Dendritic cell treated with granulocyte-macrophage colony-stimulating factor and Interleukin-4, amounts not matched to agents 40 ng/mL and 50 ng/mL, for 4 days (primary cell): ENCODE results near the gene ZNF444.
"Not testable (repeated sequence)": the region's sequence is repeated elsewhere in the genome, so short reads cannot be mapped to it uniquely, and the experiment has no call there.

Experiments used
- H3K27ac Mint-ChIP-seq: one replicate; pipeline ENCODE4 v1.8.0; 2022; ENCODE audit warnings: mild to moderate bottlenecking, mixed read lengths
- H3K27me3 Mint-ChIP-seq: one replicate; pipeline ENCODE4 v1.8.0; 2022; ENCODE audit warnings: mild to moderate bottlenecking, mixed read lengths
- H3K36me3 Mint-ChIP-seq: one replicate; pipeline ENCODE4 v1.8.0; 2022; ENCODE audit warnings: low read depth, mixed read lengths
- H3K4me1 Mint-ChIP-seq: one replicate; pipeline ENCODE4 v1.8.0; 2022; ENCODE audit warnings: low read depth, mixed read lengths
- H3K4me3 Mint-ChIP-seq: one replicate; pipeline ENCODE4 v1.8.0; 2022; ENCODE audit warnings: mild to moderate bottlenecking, moderate library complexity, mixed read lengths
- H3K9me3 Mint-ChIP-seq: one replicate; pipeline ENCODE4 v1.8.0; 2022; ENCODE audit warnings: mixed read lengths
- intact Hi-C: fragments of 100-400 bp; cut with micrococcal nuclease; formaldehyde crosslinking; loops from one replicate; pipeline ENCODE4 v1.15.0; 2022

Gene ZNF444

GRCh38 chr19:56176310-56176709, 35.2 kb downstream of the ZNF444 start:
- H3K27ac Mint-ChIP-seq, H3K4me3 Mint-ChIP-seq, intact Hi-C loops, H3K27me3 Mint-ChIP-seq, H3K9me3 Mint-ChIP-seq, H3K4me1 Mint-ChIP-seq, H3K36me3 Mint-ChIP-seq: not testable (repeated sequence)

DNA sequence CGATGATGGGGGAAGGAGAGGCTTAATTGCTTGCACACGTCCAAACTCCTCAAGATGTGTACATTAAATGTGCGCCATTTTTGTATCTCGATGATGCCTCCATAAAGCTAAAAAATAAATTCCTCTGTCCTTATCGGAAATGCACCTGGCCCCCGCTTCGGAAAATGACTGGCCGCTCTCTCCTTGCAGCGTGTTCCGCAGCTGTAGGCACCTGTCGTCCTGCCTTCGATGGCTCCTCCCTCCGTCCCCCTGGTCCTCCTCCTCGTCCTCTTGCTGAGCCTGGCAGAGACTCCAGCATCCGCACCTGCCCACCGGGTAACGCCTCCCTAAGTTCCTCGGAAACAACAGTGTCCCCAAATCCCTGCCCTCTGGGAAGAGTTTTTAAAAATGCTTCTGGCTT, 35.8 kb downstream of the ZNF444 start:
- no peak overlapping the region for H3K27ac Mint-ChIP-seq

DNA sequence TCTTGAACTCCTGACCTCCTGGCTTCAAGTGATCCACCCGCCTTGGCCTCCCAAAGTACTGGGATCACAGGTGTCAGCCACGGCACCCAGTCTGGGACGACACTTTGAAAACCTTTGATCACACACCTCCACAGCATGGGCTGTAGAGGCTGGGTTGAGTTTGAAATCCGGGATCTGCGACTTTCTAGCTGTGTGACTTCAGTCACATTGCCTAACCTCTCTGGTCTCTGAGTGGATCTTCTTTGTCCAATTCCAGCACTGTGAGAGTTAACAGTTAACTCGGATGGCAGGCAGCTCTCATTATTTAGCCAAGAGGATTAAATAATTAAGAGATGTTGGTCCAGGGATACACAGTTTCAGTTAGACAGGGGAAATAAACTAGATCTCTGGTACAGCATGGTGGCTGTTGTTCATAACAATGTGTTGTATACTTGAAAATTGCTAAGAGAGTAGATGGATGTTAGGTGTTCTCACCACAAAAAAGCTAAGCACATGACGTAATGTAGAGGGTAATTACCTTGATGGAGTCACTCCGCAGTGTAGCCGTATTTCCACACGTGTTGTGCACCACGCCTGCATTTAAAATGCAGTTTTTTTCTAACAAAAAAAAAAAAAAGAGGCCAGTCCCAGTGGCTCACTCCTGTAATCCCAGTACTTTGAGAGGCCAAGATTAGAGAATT, 36.6 kb downstream of the ZNF444 start:
- Mint-ChIP-seq H3K36me3 (no peaks in the 10 kb centered on the region), H3K27me3 (peaks cover 6% of the 10 kb centered on the region), H3K4me1 (no peaks in the 10 kb centered on the region), H3K9me3 (no peaks in the 10 kb centered on the region), H3K27ac (no peak overlapping the region), H3K4me3 (no peak overlapping the region)
- intact Hi-C loops = no loop called here

More for the DNA sequence above, 35.8 kb downstream of the ZNF444 start:
- H3K4me3 Mint-ChIP-seq = no peak overlapping the region
- intact Hi-C loops = no loop called here
- H3K36me3 Mint-ChIP-seq = no peaks in the 10 kb centered on the region
- H3K27me3 Mint-ChIP-seq = peaks cover 6% of the 10 kb centered on the region
- H3K9me3 Mint-ChIP-seq = no peaks in the 10 kb centered on the region
- peaks cover under 1% of the 10 kb centered on the region for H3K4me1 Mint-ChIP-seq

DNA sequence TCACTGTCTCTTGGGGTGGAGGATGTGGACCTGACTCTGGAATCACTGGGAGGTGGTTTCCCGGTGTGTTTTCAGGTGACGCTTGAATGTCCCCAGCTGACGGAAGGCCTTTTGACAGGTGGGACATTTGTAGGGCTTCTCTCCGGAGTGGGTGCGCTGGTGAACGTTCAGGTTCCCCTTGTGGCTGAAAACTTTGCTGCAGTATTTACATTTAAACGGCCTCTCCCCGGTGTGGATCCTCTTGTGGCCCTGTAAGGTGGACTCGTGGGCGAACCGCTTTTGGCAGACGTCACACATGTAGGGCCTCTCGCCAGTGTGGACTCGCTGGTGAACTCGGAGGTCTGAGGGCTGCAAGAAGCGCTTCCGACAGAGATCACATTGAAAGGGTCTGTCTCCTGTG, 48.7 kb downstream of the ZNF444 start:
- Mint-ChIP-seq H3K27ac (no peak overlapping the region), H3K4me3 (no peak overlapping the region), H3K36me3 (no peaks in the 10 kb centered on the region), H3K27me3 (no peaks in the 10 kb centered on the region), H3K9me3 (no peaks in the 10 kb centered on the region), H3K4me1 (no peaks in the 10 kb centered on the region)
- intact Hi-C loops = no loop called here

DNA sequence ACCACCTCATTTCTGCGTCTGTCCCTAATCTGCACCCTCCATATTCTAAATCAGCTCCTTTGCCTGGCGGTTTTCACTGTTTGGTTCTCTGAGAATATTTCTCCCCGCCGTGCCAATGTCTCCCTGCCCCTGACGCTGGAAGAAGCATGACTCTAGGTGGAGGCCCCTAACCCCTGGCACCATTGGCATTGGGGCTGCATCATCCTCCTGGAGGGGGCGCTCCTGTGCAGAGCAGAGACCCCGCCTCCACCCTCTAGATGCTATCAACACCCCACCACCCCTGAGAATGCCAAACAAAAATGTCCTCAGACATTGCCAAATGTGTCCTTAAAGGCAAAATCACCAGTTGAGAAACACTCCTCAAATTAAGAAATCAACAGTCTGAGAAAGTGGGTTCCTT, 50.0 kb downstream of the ZNF444 start:
- intact Hi-C loops = no loop called here
- H3K27me3 Mint-ChIP-seq = no peaks in the 10 kb centered on the region
- no peaks in the 10 kb centered on the region for H3K9me3 Mint-ChIP-seq
- no peaks in the 10 kb centered on the region for H3K4me1 Mint-ChIP-seq
- H3K27ac Mint-ChIP-seq = no peak overlapping the region
- H3K36me3 Mint-ChIP-seq = no peaks in the 10 kb centered on the region
- H3K4me3 Mint-ChIP-seq = no peak overlapping the region

DNA sequence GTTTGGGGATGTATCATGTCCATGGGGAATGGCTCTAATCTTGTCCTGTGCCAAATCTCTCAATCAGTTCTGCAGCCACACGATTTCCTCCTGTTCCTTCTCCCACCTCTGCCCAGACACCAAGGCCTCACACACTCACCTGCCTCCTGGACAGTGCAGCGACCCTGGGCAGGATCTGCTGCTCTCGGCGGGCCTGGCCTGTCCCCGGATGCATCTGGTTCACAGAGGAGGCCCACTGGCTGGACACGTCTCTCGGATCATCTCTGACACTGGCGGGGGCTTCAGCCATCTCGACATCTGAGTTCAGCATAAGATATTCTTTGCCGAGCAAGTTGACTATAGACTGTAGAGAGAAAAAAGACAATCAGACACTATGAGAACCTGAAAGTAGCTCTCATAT, 50.6 kb downstream of the ZNF444 start:
- no peaks in the 10 kb centered on the region for H3K4me1 Mint-ChIP-seq
- H3K36me3 Mint-ChIP-seq = no peaks in the 10 kb centered on the region
- H3K4me3 Mint-ChIP-seq = no peak overlapping the region
- H3K9me3 Mint-ChIP-seq = no peaks in the 10 kb centered on the region
- H3K27ac Mint-ChIP-seq = no peak overlapping the region
- H3K27me3 Mint-ChIP-seq = no peaks in the 10 kb centered on the region
- intact Hi-C loops = no loop called here

DNA sequence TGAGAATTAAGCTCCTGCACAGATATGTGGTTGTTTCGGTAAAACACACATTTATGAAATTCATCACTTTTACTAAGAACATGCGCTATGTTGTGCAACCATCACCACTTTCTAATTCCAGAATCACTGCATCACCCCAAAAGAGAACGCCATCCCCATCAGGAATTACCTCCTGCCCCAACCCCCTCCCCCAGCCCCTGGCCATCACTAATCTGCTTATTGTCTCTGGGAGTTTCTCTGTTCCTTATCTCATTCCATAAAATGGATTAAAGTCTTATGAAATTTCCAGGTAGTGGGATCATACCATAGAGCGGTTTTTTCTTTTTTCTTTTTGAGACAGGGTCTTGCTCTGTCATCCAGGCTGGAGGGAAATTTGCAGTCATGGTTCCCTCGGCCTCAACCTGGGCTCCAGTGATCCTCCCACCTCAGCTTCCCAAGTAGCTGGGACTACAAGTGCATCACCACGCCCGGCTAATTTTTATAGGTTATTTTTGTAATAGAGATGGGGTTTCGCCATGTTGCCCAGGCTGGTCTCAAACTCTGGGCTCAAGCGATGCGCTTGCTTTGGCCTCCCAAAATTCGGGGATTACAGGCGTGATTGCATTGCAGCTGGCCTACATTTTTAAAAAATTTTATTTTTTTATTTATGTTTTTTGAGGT, 53.0 kb downstream of the ZNF444 start:
- intact Hi-C loops = no loop called here
- H3K27me3 Mint-ChIP-seq = no peaks in the 10 kb centered on the region
- H3K36me3 Mint-ChIP-seq = no peaks in the 10 kb centered on the region
- no peak overlapping the region for H3K27ac Mint-ChIP-seq
- H3K4me3 Mint-ChIP-seq = no peak overlapping the region
- no peaks in the 10 kb centered on the region for H3K9me3 Mint-ChIP-seq
- no peaks in the 10 kb centered on the region for H3K4me1 Mint-ChIP-seq

GRCh38 chr19:56197646-56198045, 56.6 kb downstream of the ZNF444 start, which contains the start of gene ZSCAN5B:
Gene ZSCAN5B (minus strand): TSS chr19:56197783. CDS start chr19:56193052, 4,731 bp downstream.
- H3K4me1 Mint-ChIP-seq, intact Hi-C loops, H3K9me3 Mint-ChIP-seq, H3K4me3 Mint-ChIP-seq, H3K27me3 Mint-ChIP-seq, H3K27ac Mint-ChIP-seq, H3K36me3 Mint-ChIP-seq: not testable (repeated sequence)

DNA sequence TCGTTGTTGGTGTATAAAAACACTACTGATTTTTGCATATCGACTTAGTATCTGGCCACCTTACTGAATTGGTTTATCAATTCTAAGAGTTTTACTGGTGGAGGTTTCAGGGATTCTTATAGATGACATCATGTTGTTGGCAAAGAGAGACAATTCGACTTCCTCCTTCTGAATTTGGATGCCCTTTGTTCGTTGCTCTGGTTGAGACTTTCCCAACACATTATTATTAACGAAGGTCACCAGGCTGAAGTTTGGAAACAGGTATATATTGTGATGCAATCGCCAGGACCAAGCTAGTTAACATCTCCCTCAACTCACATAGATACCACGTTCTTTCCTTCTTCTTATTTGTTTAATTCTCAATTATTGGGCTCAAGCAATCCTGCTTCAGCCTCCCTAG, 58.6 kb downstream of the ZNF444 start:
- H3K27ac Mint-ChIP-seq = no peak overlapping the region
- H3K27me3 Mint-ChIP-seq = peaks cover 1% of the 10 kb centered on the region
- H3K9me3 Mint-ChIP-seq = no peaks in the 10 kb centered on the region
- no peaks in the 10 kb centered on the region for H3K4me1 Mint-ChIP-seq
- H3K4me3 Mint-ChIP-seq = no peak overlapping the region
- intact Hi-C loops = no loop called here
- no peaks in the 10 kb centered on the region for H3K36me3 Mint-ChIP-seq

DNA sequence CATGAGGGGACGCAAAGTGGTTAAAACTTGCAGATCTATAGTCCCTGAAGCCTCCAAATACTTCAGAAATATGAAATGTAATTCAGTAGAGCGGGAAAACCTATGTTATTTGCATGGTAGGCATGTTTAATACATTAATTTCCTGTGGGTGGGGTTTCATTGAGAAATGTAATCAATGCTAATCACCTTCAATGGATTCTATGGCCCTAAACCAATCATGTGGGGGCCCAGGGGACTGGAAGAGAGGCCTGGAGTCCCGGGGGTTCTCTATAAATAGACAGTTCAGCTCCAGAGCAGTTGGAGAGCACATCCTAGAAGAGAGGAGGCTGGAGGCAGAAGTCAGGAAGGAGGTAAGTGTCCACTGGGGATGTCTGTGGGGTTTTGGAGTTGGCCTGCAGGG, 60.9 kb downstream of the ZNF444 start, which contains the start of gene ZSCAN5C:
Gene ZSCAN5C, plus strand, starts transcription at position 301 of the 400 bp plus-strand sequence. CDS start 3,641 bp downstream, outside the sequence.
- Mint-ChIP-seq H3K36me3 (no peaks in the 10 kb centered on the region), H3K4me1 (no peaks in the 10 kb centered on the region)

DNA sequence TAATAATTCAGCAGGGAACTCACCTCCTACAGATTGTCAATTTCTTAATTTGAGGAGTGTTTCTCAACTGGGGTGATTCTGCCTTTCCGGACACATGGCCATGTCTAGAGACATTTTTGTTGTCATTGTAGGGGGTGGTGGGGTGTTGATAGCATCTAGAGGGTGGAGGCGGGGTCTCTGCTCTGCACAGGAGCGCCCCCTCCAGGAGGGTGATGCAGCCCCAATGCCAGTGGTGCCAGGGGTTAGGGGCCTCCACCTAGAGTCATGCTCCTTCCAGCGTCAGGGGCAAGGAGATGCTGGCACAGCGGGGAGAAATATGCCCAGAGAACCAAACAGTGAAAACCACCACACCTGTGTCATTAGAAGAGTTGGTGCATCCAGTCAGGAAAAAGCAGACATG, 66.5 kb downstream of the ZNF444 start:
- H3K36me3 Mint-ChIP-seq, H3K27me3 Mint-ChIP-seq, H3K4me3 Mint-ChIP-seq, intact Hi-C loops, H3K27ac Mint-ChIP-seq, H3K4me1 Mint-ChIP-seq, H3K9me3 Mint-ChIP-seq: not testable (repeated sequence)

More for the DNA sequence above, 60.9 kb downstream of the ZNF444 start, which contains the start of gene ZSCAN5C:
- H3K27ac Mint-ChIP-seq = no peak within 1 kb of the TSS
- no peak within 1 kb of the TSS for H3K4me3 Mint-ChIP-seq
- peaks cover 3% of the 10 kb centered on the region for H3K27me3 Mint-ChIP-seq
- intact Hi-C loops = no loop called here
- no peaks in the 10 kb centered on the region for H3K9me3 Mint-ChIP-seq

DNA sequence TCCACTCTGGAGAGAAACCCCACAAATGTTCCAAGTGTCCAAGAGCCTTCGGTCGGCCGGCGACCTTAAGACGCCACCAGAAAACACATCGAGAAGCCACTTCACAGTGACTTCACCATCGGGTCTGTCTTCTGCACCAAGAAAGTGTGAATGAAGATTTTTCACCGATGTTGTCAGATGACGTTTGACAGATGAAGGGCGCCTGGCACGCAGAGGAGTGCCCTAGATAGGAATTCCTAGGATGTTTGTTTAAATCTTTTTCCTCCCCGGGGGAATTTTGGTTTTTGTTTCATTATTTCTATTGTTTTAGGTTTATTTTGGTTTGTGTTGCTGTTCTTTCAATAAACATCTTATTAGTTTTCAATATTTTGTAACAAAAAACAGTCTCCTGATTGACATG, 68.0 kb downstream of the ZNF444 start:
- H3K27me3 Mint-ChIP-seq = peaks cover 1% of the 10 kb centered on the region
- intact Hi-C loops = no loop called here
- no peak overlapping the region for H3K27ac Mint-ChIP-seq
- H3K9me3 Mint-ChIP-seq = no peaks in the 10 kb centered on the region
- H3K4me1 Mint-ChIP-seq = no peaks in the 10 kb centered on the region
- no peak overlapping the region for H3K4me3 Mint-ChIP-seq
- H3K36me3 Mint-ChIP-seq = no peaks in the 10 kb centered on the region

DNA sequence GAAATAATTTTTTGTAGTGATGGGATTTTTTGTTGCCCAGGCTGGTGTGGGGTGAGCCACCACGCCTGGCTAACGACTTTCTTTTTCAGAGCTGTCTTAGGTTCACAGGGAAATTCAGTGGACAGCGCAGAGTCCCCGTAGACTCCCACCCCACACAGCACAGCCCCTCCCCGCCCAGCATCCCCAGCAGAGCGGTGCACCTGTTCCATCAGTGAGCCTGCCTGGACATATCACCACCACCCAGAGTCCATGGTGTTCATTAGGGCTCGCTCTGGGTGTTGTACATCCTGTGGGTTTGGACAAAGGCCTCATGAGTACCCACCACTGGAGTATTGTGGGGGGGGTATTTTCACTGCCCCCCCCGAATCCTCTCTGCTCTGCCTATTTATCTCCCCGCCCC, 68.9 kb downstream of the ZNF444 start:
- H3K27ac Mint-ChIP-seq, H3K27me3 Mint-ChIP-seq, H3K4me3 Mint-ChIP-seq, H3K9me3 Mint-ChIP-seq, intact Hi-C loops, H3K4me1 Mint-ChIP-seq, H3K36me3 Mint-ChIP-seq: not testable (repeated sequence)
